CD4-positive, alpha-beta T cell treated with Interleukin-6 at 100 ng/mL for 8 hours (primary cell): ENCODE measurements around the gene SHISA9.

Experiments used
- DNase-seq: peaks from one replicate; pipeline ENCODE4 v3.0.0-alpha.2; 2020; ENCODE audit warnings: mixed read lengths, low spot score

Gene SHISA9

DNA sequence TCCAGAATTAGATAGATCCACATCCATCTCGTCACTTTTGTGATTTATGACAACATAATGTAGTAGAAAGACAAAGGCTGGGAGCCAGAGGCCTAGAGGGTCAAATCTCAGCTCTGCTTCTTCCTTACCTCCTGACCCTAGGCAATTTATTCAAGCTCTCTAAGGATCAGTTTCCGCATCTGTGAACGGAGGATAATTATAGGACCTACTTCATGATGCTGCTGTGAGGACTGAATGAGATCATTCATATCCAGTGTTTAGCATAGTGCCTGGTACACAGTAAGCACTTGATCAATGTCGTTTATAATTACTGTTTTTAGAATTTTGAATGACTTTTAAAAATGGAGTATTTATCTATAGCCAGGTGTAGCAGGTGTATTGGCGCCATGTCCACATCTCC, 128.4 kb downstream of the SHISA9 start:
- DNase-seq, result no peak

- no peak for DNase-seq
Measured at GRCh38 chr16:13030769-13031168, 129.4 kb downstream of the SHISA9 start.

GRCh38 chr16:13032911-13033310, 131.5 kb downstream of the SHISA9 start:
- DNase-seq, result no peak

DNA sequence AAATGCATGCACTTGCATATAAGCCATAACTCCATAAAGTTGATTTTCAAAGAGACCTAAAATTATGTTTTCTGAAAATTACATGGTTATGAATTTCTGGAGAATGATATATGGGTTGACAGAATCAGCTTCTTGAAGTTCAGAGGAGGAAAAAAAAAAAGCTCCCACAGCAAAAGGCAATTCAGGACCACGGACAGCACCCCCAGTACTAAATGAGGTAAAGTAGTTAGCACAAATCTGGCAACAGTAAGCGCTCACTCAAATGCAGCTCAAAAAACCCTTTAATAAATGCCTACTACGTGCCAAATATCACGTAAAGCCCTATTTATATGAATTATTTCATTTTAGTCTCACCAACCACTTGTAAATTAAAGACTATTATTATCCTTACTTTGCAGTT, 135.2 kb downstream of the SHISA9 start:
- DNase-seq, result no peak

DNA sequence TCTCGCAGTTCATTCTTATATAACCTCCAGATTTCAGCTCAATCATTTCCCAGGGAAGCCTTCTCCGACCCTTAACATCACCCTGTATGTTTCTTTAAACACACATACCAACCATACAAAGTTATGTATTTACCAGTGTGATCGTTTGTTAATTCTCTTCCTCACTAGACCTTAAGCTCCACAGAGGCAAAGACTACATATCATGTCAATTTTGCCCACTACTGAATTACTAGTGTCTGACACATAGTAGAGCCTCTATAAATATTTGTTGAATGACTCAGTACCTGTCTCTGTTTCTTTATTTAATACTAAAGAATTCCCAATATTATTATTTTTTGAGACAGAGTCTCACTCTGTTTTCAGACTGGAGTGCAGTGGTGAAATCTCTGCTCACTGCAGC, 137.2 kb downstream of the SHISA9 start:
- DNase-seq, result no peak

DNA sequence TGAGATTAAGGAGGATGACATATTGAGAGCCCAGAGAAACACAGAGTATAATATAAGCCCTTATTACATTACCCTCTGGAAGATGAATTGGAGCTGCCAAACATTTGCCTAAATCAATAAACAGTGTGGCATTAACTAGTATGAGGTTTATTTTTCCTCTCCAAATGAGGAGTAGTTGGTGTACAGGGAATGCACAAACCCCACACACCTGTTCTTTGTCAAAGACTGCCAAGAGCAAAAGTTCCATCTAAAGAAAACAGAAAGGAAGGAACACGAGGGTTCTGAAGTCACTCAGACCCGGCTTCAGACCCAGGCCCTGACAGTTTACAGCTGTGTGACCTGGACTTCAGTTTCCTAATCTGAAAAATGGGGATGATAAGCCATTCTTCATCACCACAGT, 138.1 kb downstream of the SHISA9 start:
- DNase-seq, result no peak

- DNase-seq, result no peak
Measured at GRCh38 chr16:13041180-13041579, 139.8 kb downstream of the SHISA9 start.

DNA sequence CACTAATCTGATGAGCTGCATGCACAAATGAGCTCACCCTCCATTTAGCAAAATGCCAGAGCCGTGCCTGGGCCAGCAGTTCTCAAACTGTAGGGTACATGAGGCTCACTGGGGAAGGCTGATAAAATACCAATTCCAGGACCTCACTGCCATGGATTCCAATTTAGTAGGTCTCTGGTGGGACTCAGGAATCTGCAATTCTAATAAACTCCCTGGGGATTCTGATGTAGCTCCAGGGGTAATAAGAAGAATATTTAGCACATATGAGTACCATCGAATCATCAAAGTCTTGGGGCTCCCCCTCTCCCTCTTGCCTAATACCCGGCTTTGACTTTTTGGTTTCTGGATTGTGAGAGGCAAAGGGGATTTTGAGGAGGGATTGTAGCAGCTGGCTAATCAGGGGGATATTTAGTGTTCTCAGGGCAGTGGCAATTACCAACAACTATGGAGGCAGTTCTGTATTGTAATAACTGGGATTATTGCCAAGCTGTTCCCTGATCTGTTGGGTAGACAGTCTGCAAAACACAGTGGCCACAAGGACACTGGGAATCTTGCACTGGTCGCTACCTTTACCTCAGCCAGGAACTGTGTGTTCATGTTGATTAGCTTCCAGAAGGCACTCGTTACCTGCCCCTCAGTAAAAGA, 140.4 kb downstream of the SHISA9 start:
- no peak for DNase-seq

GRCh38 chr16:13042291-13042685, 140.9 kb downstream of the SHISA9 start:
- DNase-seq, result no peak

- DNase-seq, result no peak
Measured at GRCh38 chr16:13046061-13046821, 144.8 kb downstream of the SHISA9 start.

DNA sequence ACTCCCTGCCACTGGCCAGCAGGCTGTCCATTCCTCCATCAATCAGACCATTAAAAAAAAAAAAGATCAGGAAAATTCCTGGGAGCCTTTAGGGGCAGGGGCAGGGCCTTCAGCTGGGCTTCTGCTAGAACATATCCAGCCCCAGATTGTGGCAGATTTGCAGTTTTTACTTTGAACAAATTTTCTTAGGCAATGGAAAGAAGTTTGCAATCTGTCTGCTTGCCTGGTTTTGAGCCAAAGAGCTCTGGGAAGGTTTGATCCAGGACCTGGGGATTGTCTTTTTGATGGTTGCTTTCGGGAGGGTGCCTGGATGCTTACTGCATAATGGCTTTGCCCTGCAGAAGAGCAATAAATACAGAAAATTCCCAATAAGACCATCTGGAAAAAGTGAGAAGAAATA, 145.9 kb downstream of the SHISA9 start:
- no peak for DNase-seq

DNA sequence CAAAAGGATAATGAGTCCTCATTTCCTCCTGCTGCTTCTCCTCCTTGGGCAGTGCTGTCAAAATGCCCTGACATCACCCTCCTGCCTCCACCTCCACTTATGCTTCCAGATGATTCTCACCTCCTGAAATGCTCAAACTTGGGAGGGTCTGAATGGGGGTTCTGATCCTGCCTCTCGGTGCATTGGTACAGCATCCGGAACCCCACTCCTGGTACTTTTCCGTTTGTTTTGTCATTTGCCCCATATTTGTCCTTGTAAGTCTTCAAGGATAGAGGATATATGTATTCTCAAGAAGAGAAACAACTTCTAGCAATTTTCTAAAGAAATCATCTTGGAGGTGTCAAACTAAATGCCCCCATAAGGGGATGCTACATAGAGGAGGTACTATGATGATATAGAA, 148.3 kb downstream of the SHISA9 start:
- no peak for DNase-seq

GRCh38 chr16:13052431-13052830, 151.0 kb downstream of the SHISA9 start:
- DNase-seq, result no peak

GRCh38 chr16:13055480-13055879, 154.1 kb downstream of the SHISA9 start:
- no peak for DNase-seq

- no peak for DNase-seq
Measured at GRCh38 chr16:13056607-13057006, 155.2 kb downstream of the SHISA9 start.

DNA sequence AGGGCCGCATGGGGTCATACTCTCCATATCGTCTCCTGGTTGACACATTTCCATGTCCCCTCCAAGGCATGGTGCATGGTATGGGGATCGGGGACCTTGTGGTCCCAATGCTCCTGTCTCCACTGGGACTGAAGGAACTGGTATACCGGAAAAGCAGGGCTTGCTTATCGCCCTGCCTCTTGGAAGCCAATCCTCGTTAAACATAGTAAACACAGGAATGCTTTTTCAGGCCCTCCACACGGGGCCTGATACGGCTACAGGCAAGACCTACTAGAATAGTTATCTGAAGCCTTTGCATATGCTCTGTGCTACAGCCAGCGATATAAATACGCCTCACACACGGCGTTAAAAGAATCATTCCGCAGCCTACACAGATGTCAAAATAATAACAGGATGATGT, 159.5 kb downstream of the SHISA9 start:
- DNase-seq, result no peak

- DNase-seq, result no peak
Measured at GRCh38 chr16:13061691-13062090, 160.3 kb downstream of the SHISA9 start.

GRCh38 chr16:13062219-13062618, 160.8 kb downstream of the SHISA9 start:
- no peak for DNase-seq

- no peak for DNase-seq
Measured at GRCh38 chr16:13063457-13063856, 162.1 kb downstream of the SHISA9 start.

GRCh38 chr16:13064821-13065220, 163.4 kb downstream of the SHISA9 start:
- no peak for DNase-seq

DNA sequence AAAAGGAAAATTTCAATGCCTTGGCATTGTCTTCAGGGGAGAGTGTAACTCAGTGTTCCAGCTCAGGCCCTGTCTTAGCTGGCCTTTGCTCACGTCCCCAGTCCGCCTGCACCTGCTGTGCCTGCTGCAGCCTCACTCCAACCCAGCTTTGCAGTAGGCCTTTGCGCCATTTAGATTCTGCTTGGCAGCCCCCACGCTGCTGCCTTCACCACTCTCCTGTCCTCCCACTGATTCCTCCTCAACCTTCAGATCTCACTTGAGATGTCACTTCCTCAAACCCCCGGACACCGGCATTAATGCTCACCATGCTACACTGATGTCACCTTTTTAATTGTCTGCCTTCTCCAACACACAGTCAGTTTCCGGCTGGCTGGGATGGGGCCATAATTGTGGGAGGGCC, 166.2 kb downstream of the SHISA9 start:
- DNase-seq, result no peak

- no peak for DNase-seq
Measured at GRCh38 chr16:13068912-13069583, 167.7 kb downstream of the SHISA9 start.

GRCh38 chr16:13070268-13070667, 168.9 kb downstream of the SHISA9 start:
- no peak for DNase-seq
